Measurements from ENCODE around the gene CREG1. TPM values are rescaled to one million over a fixed set of nuclear protein-coding genes. Genes with fewer than 3 reads are reported as not detected.
"Not testable (repeated sequence)": the region's sequence is repeated elsewhere in the genome, so short reads cannot be mapped to it uniquely, and the experiment has no call there.

Gene CREG1
- total and polyA plus RNA-seq, 2 donors: 68.6 to 125 TPM

DNA sequence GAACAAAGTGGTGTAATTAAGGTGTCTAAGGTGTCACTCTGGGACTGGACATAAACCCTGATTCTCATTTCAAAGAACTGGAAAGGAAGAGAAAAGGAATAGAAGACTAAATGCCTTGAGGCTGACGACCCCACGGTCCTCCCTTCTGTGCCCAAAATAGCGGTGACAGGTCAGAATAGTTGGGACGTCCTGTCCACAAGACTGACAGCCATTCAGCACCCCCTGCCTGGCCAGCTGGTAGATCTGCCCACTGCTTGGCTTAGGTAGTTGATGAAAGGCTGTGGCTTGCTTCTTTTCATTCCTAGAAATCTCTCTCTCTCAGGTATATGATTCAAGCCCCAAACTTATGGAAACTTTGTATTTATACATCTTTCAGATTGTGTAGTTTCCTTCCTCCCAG, 26.4 kb upstream of the CREG1 start:
- Histone ChIP-seq H3K4me1 (ENCODE audit: insufficient read depth) (no peaks in the 10 kb centered on the region), H3K27ac (ENCODE audit: low read depth) (no peak overlapping the region), H3K36me3 (ENCODE audit: insufficient read depth) (no peaks in the 10 kb centered on the region), H3K4me3 (ENCODE audit: low read depth, low read length) (no peak overlapping the region)
- no peak for DNase-seq (ENCODE audit: extremely low spot score)
- WGBS: 83% methylated on average over 4 of the region's 4 CpGs

DNA sequence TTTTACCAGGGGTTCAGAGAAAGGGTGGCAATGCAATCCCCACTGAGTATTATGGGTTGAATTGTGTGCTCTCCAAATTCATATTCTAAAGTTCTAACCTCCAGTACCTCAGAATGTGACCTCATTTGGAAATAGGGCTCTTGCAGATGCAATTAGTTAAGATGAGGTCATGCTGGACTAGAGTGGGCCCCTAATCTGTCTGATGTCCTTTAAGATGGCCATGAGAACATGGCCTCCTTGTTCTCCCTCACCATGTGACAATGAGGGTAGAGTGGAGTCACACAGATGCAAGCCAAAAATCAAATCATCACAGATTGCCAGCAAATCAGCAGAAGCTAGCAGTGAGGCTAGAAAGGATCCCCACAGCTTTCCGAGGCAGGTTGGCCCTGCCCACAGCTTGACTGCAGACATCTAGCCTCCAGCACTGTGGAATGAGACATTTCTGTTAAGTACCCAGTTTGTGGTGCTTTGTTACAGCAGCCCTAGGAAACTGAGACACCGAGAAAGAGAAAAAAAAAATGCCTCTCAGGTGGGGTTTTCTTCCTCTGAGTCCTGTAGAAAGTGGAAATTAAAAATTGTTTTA, 25.5 kb upstream of the CREG1 start:
- DNase-seq (ENCODE audit: extremely low spot score): no peak
- Histone ChIP-seq H3K4me3 (ENCODE audit: low read depth, low read length) (no peak overlapping the region), H3K36me3 (ENCODE audit: insufficient read depth) (no peaks in the 10 kb centered on the region), H3K4me1 (ENCODE audit: insufficient read depth) (no peaks in the 10 kb centered on the region), H3K27ac (ENCODE audit: low read depth) (no peak overlapping the region)
- WGBS: 73% methylated on average over 2 of the region's 2 CpGs

DNA sequence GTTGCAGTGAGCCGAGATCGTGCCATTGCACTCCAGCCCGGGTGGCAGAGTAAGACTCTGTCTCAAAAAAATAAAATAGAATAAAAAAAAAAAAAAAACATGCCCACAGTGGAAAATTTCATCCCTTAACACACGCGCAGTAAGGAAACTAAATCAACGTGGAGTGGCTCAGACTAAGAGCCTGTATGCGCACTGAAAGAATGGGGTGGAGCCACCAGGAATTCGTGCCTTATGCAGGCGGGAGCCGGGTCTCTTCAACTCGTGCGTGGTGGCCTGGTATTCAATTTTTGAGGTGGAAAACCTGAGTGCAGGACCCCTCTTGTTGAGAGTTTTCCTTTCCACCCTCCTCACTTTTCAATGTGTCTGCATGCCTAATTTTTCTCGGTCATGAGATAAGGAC, 22.1 kb upstream of the CREG1 start:
- H3K4me3 ChIP-seq (ENCODE audit: low read depth, low read length): no peak overlapping the region
- DNase-seq (ENCODE audit: extremely low spot score): no peak
- no peaks in the 10 kb centered on the region for H3K4me1 ChIP-seq (ENCODE audit: insufficient read depth)
- WGBS: 78% methylated on average over 13 of the region's 13 CpGs
- H3K27ac ChIP-seq (ENCODE audit: low read depth): no peak overlapping the region
- H3K36me3 ChIP-seq (ENCODE audit: insufficient read depth): no peaks in the 10 kb centered on the region

- WGBS: 51% methylated on average over 2 of the region's 2 CpGs
- DNase-seq (ENCODE audit: extremely low spot score): no peak
- H3K27ac ChIP-seq (ENCODE audit: low read depth): no peak overlapping the region
- no peaks in the 10 kb centered on the region for H3K36me3 ChIP-seq (ENCODE audit: insufficient read depth)
- H3K4me3 ChIP-seq (ENCODE audit: low read depth, low read length): no peak overlapping the region
- no peaks in the 10 kb centered on the region for H3K4me1 ChIP-seq (ENCODE audit: insufficient read depth)
These were observed 19.5 kb upstream of the CREG1 start for GRCh38 chr1:167573035-167573434.

- not testable (repeated sequence) for H3K27ac ChIP-seq (ENCODE audit: low read depth); DNase-seq (ENCODE audit: extremely low spot score)
- 67% methylated on average over 6 of the region's 6 CpGs for WGBS
These were observed 17.1 kb upstream of the CREG1 start for GRCh38 chr1:167570712-167571111.

DNA sequence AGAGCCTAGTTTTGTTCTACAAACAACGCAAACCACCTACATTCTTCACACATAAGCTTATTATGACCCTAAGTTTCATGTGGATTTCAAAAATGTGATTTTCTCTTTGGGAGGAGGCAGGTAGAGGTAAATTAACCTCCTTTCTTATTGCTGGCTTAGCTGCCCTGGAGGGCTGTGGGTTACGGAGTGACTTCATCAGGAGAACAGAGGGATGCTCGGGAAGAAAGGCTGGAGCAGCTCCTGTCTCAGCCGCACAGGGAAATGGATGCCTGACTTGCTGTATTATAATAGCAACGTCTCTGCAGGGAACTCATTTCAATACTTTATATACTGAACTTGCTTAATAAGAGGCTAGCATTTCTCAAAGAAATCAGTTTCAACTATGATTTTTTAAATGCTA, 14.1 kb upstream of the CREG1 start:
- WGBS: 65% methylated on average over 5 of the region's 5 CpGs
- no peak for DNase-seq (ENCODE audit: extremely low spot score)

More at GRCh38 chr1:167570712-167571111, 17.1 kb upstream of the CREG1 start:
- not testable (repeated sequence) for H3K36me3 ChIP-seq (ENCODE audit: insufficient read depth); H3K4me1 ChIP-seq (ENCODE audit: insufficient read depth); H3K4me3 ChIP-seq (ENCODE audit: low read depth, low read length)

GRCh38 chr1:167566766-167567165, 13.2 kb upstream of the CREG1 start:
- 79% methylated on average over 3 of the region's 3 CpGs for WGBS

More for the DNA sequence above, 14.1 kb upstream of the CREG1 start:
- Histone ChIP-seq H3K36me3 (ENCODE audit: insufficient read depth) (no peaks in the 10 kb centered on the region), H3K4me1 (ENCODE audit: insufficient read depth) (no peaks in the 10 kb centered on the region), H3K4me3 (ENCODE audit: low read depth, low read length) (no peak overlapping the region), H3K27ac (ENCODE audit: low read depth) (no peak overlapping the region)

GRCh38 chr1:167565922-167566321, 12.4 kb upstream of the CREG1 start:
- 85% methylated on average over 5 of the region's 5 CpGs for WGBS
- Histone ChIP-seq H3K36me3 (ENCODE audit: insufficient read depth) (no peaks in the 10 kb centered on the region), H3K27ac (ENCODE audit: low read depth) (no peak overlapping the region), H3K4me3 (ENCODE audit: low read depth, low read length) (no peak overlapping the region), H3K4me1 (ENCODE audit: insufficient read depth) (no peaks in the 10 kb centered on the region)
- no peak for DNase-seq (ENCODE audit: extremely low spot score)

More at GRCh38 chr1:167566766-167567165, 13.2 kb upstream of the CREG1 start:
- Histone ChIP-seq H3K36me3 (ENCODE audit: insufficient read depth) (no peaks in the 10 kb centered on the region), H3K27ac (ENCODE audit: low read depth) (no peak overlapping the region), H3K4me1 (ENCODE audit: insufficient read depth) (no peaks in the 10 kb centered on the region), H3K4me3 (ENCODE audit: low read depth, low read length) (no peak overlapping the region)
- no peak for DNase-seq (ENCODE audit: extremely low spot score)

GRCh38 chr1:167564612-167565270, 11.2 kb upstream of the CREG1 start:
- no peak for DNase-seq (ENCODE audit: extremely low spot score)
- no peaks in the 10 kb centered on the region for H3K4me1 ChIP-seq (ENCODE audit: insufficient read depth)
- no peak overlapping the region for H3K4me3 ChIP-seq (ENCODE audit: low read depth, low read length)
- no peak overlapping the region for H3K27ac ChIP-seq (ENCODE audit: low read depth)
- 85% methylated on average over 5 of the region's 5 CpGs for WGBS
- no peaks in the 10 kb centered on the region for H3K36me3 ChIP-seq (ENCODE audit: insufficient read depth)

DNA sequence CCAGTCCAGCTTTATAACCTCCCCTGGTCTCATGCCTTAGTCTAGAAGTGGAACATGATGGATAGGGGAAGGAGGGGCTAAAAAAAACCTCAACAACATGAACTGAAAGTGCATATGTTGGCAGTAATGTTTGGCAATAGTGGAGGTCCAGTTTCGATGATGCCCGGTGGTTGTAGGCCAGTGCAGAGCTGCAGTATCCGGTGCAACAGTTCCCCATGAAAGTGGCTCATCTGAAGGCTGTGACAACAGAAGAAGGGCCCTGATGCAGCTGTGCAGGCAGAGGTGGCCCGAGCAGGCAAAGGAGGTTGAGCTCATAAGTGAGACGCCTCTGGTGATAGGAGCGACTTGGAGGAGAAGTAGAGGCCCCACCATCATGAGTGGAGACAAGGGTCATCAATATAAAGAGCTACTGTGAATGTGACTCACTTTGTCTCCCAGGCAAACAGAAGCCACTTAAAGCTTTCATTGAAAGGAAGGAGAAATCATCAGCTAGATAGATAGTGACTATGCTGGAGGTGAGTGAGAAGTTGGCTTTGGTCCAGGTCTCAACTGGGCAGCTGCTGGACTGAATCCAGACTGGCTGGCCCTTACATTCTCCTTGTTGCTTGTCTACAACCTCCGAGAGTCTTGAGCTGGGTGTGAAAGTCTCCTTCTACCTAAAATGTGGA, 10.2 kb upstream of the CREG1 start:
- Histone ChIP-seq H3K36me3 (ENCODE audit: insufficient read depth) (no peaks in the 10 kb centered on the region), H3K4me1 (ENCODE audit: insufficient read depth) (no peaks in the 10 kb centered on the region), H3K4me3 (ENCODE audit: low read depth, low read length) (no peak overlapping the region), H3K27ac (ENCODE audit: low read depth) (no peak overlapping the region)
- no peak for DNase-seq (ENCODE audit: extremely low spot score)
- 78% methylated on average over 7 of the region's 7 CpGs for WGBS

- no peak overlapping the region for H3K27ac ChIP-seq (ENCODE audit: low read depth)
- H3K4me1 ChIP-seq (ENCODE audit: insufficient read depth): no peaks in the 10 kb centered on the region
- no peaks in the 10 kb centered on the region for H3K36me3 ChIP-seq (ENCODE audit: insufficient read depth)
- DNase-seq (ENCODE audit: extremely low spot score): no peak
- no peak overlapping the region for H3K4me3 ChIP-seq (ENCODE audit: low read depth, low read length)
- 91% methylated on average over 1 of the region's 1 CpG for WGBS
These were observed 9.1 kb upstream of the CREG1 start for GRCh38 chr1:167562702-167563101.

DNA sequence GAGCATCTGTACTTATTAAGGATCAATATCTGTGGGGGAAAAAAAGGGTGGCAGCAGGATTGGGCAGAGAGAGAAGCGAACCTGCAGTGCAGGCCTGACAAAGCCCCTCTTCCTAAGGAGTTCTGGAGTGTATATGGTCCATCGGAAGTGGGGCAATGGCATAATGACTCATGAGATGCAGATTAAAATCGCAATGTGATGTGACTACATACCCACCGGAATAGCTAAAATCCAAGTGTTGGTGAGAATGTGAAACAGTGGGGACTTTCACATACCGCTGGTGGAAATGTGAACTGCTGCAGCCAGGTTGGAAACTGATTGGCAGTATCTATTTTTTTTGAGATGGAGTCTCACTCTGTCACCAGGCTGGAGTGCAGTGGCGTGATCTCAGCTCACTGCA, 8.2 kb upstream of the CREG1 start:
- DNase-seq (ENCODE audit: extremely low spot score): no peak
- Histone ChIP-seq H3K4me1 (ENCODE audit: insufficient read depth) (no peaks in the 10 kb centered on the region), H3K4me3 (ENCODE audit: low read depth, low read length) (no peak overlapping the region), H3K27ac (ENCODE audit: low read depth) (no peak overlapping the region), H3K36me3 (ENCODE audit: insufficient read depth) (no peaks in the 10 kb centered on the region)
- WGBS: 87% methylated on average over 6 of the region's 6 CpGs

GRCh38 chr1:167555971-167556714, 2.6 kb upstream of the CREG1 start:
- Histone ChIP-seq H3K4me3 (ENCODE audit: low read depth, low read length) (no peak overlapping the region), H3K27ac (ENCODE audit: low read depth) (no peak overlapping the region), H3K36me3 (ENCODE audit: insufficient read depth) (no peaks in the 10 kb centered on the region), H3K4me1 (ENCODE audit: insufficient read depth) (no peaks in the 10 kb centered on the region)
- no peak for DNase-seq (ENCODE audit: extremely low spot score)
- WGBS: 10% methylated on average over 5 of the region's 5 CpGs

DNA sequence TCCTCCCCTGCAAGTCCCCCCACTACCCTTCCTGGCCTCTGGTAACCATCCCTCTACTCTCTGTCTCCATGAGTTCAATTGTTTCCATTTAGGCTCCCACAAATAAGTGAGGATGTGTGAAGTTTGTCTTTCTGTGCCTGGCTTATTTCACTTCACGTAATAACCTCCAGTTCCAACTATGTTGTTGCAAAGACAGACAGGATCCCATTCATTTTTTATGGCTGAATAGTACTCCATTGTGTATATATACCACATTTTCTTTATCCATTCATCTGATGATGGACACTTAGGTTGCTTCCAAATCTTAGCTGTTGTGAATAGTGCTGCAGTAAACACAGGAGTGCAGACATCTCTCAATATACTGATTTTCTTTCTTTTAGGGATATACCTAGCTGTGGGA, 1.5 kb upstream of the CREG1 start:
- not testable (repeated sequence) for H3K36me3 ChIP-seq (ENCODE audit: insufficient read depth); H3K4me1 ChIP-seq (ENCODE audit: insufficient read depth); H3K27ac ChIP-seq (ENCODE audit: low read depth); H3K4me3 ChIP-seq (ENCODE audit: low read depth, low read length); DNase-seq (ENCODE audit: extremely low spot score)
- WGBS: 95% methylated on average over 1 of the region's 1 CpG

All from urinary bladder (tissue), 4 donors.